K562 (cell line): Measurements from ENCODE around the gene EMC10. TPM values are rescaled to one million over a fixed set of nuclear protein-coding genes. Genes with fewer than 3 reads are reported as not detected.
A peak's percentile ranks its signal among the peaks of the same experiment; 100 is the strongest.

ENCODE experiments used
- ATAC-seq: fragments of 200-7000 bp; cut with Tn5 transposase; 3 replicates; pipeline ENCODE4 v1.9.1; 2020; ENCODE audit warnings: moderate library complexity
- BruUV-seq: library from RNA; stranded (reverse); fragments of 400-500 nt; replicated peaks from 2 replicates; lab custom pipeline; 2021; lab: Mats Ljungman, UMichigan
- CTCF ChIA-PET: fragments of 300-600 bp; formaldehyde crosslinking; extraction: SDS; loops from one replicate; lab custom pipeline; 2021; ENCODE audit warnings: low intra/inter-chr PET ratio; lab: Yijun Ruan, JAX
- POLR2A ChIA-PET: fragments of 300-600, 350-650 bp; sonication (Branson Sonifier 250); formaldehyde crosslinking; extraction: SDS; loops from one replicate; lab custom pipeline; 2021; ENCODE audit warnings: antibody characterized with exemption, inconsistent platforms; lab: Yijun Ruan, JAX
- DNase-seq, 4 experiments: peaks; one replicate each; pipeline versions ENCODE4 v3.0.0 to v3.0.0-alpha.2; 2011 to 2018; ENCODE audit warnings: low spot score in 3 of 4, mixed read lengths in 3 of 4; ENCODE audit errors: extremely low read depth in 1 of 4
- FAIRE-seq: peaks from 2 replicates; lab custom pipeline; 2011; peaks lifted over from hg19 to GRCh38; lab: Jason Lieb, UNC
- H2AFZ ChIP-seq: 2 replicates; pipeline ENCODE4 v1.6.0; 2011; ENCODE audit warnings: low read depth, low read length, control low read depth, inconsistent platforms
- H3K27ac ChIP-seq: fragments of 200-600 bp; 3 replicates; pipeline ENCODE4 v1.8.0; 2011; ENCODE audit warnings: low read depth, mild to moderate bottlenecking, control low read depth, inconsistent platforms, low read length, moderate library complexity, mixed read lengths; ENCODE audit errors: extremely low read depth
- H3K27me3 ChIP-seq, 2 experiments: fragments of 300-600 bp in 1 of 2; 2 replicates in 1 of 2; 3 replicates in 1 of 2; pipeline versions ENCODE4 v1.6.0 to v1.8.0; 2011; ENCODE audit warnings: inconsistent platforms in 2 of 2, low read length in 2 of 2, mild to moderate bottlenecking in 1 of 2, mixed read lengths in 1 of 2, moderate library complexity in 1 of 2; ENCODE audit not compliant: control insufficient read depth in 2 of 2, insufficient read depth in 2 of 2
- H3K36me3 ChIP-seq: fragments of 300-600 bp; 3 replicates; pipeline ENCODE4 v1.8.0; 2011; ENCODE audit warnings: mild to moderate bottlenecking, low read length, inconsistent platforms; ENCODE audit not compliant: control insufficient read depth, insufficient read depth
- H3K4me1 ChIP-seq, 2 experiments: fragments of 200-600 bp in 1 of 2; replicated peaks in 1 of 2; 2 replicates in 1 of 2; 3 replicates in 1 of 2; pipeline versions ENCODE4 v1.5.1 to v1.8.0; 2011; ENCODE audit warnings: inconsistent platforms in 2 of 2, low read length in 2 of 2, mild to moderate bottlenecking in 1 of 2, mixed read lengths in 1 of 2, moderate library complexity in 1 of 2; ENCODE audit not compliant: control insufficient read depth in 2 of 2, insufficient read depth in 2 of 2
- H3K4me2 ChIP-seq: 2 replicates; pipeline ENCODE4 v1.6.1; 2011; ENCODE audit warnings: low read length, control low read depth, inconsistent platforms, mixed read lengths; ENCODE audit not compliant: insufficient read depth
- H3K4me3 ChIP-seq: fragments of 200-600 bp; sonication (generic), shearing (Covaris generic); 2 replicates; pipeline ENCODE4 v1.5.1; 2016; ENCODE audit warnings: control low read depth, inconsistent platforms
- H3K79me2 ChIP-seq: fragments of 200-600 bp; 3 replicates; pipeline ENCODE4 v1.8.0; 2011; ENCODE audit warnings: low read length, inconsistent platforms; ENCODE audit not compliant: control insufficient read depth, insufficient read depth
- H3K9ac ChIP-seq, 2 experiments: 2 replicates each; pipeline versions ENCODE4 v1.6.0 to v1.6.1; 2011; ENCODE audit warnings: low read depth in 2 of 2, low read length in 2 of 2, control low read depth in 1 of 2, inconsistent platforms in 1 of 2, mild to moderate bottlenecking in 1 of 2, mixed read lengths in 1 of 2; ENCODE audit not compliant: insufficient read depth in 1 of 2
- H3K9me1 ChIP-seq: one replicate; pipeline ENCODE4 v1.6.0; 2011; ENCODE audit warnings: inconsistent platforms, mild to moderate bottlenecking, low read length, moderate library complexity; ENCODE audit not compliant: control insufficient read depth, insufficient read depth
- H3K9me3 ChIP-seq: replicated peaks from 2 replicates; pipeline ENCODE4 v1.5.1; 2011; ENCODE audit warnings: low read depth, low read length, inconsistent platforms; ENCODE audit not compliant: control insufficient read depth, insufficient read depth
- H4K20me1 ChIP-seq: replicated peaks from 2 replicates; pipeline ENCODE4 v1.6.1; 2011; ENCODE audit warnings: low read length, inconsistent platforms, mixed read lengths; ENCODE audit not compliant: control insufficient read depth, insufficient read depth
- POLR2G ChIP-seq: fragments of 200-400 bp; formaldehyde crosslinking; IDR thresholded peaks from 2 replicates; pipeline ENCODE4 v1.6.1; 2017; ENCODE audit warnings: low read depth, mild to moderate bottlenecking, antibody characterized with exemption, low read length, moderate library complexity
- TRIM25 ChIP-seq: fragments of 450-650 bp; IDR thresholded peaks from 2 replicates; pipeline ENCODE4 v1.7.0; 2016; ENCODE audit warnings: borderline replicate concordance
- ZNF121 ChIP-seq: sonication (generic); formaldehyde crosslinking; conservative IDR thresholded peaks from 2 replicates; pipeline ENCODE4 v1.8.0; 2022; ENCODE audit warnings: missing genetic modification reagents
- ZNF512 ChIP-seq: IDR thresholded peaks from 2 replicates; pipeline ENCODE4 v1.6.1; 2016; ENCODE audit warnings: missing genetic modification characterization, missing compliant biosample characterization
- ZNF695 ChIP-seq: fragments of 450-650 bp; formaldehyde crosslinking; IDR thresholded peaks from 2 replicates; pipeline ENCODE4 v1.4.0; 2020; ENCODE audit warnings: mild to moderate bottlenecking, moderate library complexity
- WGBS: fragments of 100-300 bp; shearing (Covaris generic); methylation state at CpG from one replicate; pipeline ENCODE4 v1.1.6; 2016; ENCODE audit warnings: low coverage, mixed read lengths; ENCODE audit not compliant: insufficient coverage; ENCODE audit errors: missing lambda C conversion rate; 5-methylcytosine and 5-hydroxymethylcytosine counted together
- in situ Hi-C: fragments of 300-500 bp; cut with MboI; formaldehyde crosslinking; loops from 4 replicates; pipeline ENCODE4 v1.15.0; 2018; ENCODE audit warnings: inconsistent platforms, mixed read lengths
- intact Hi-C: fragments of 100-400 bp; cut with micrococcal nuclease; formaldehyde crosslinking; loops from 2 replicates; pipeline ENCODE4 v1.14.2; 2022
- polyA plus RNA-seq, 8 experiments: library from polyadenylated mRNA; depleted of rRNA in 4 of 8; stranded (reverse) in 5 of 8; unstranded in 3 of 8; fragments of >200 nt; fragmentation: Nextera tagmentation in 2 of 8; fragmentation: Illumina TruSeq in 1 of 8; extraction: Ambion mirVana in 2 of 8; extraction: Trizol in 1 of 8; gene quantifications; 2 replicates each; pipeline versions ENCODE4 v1.2.1 to v1.2.3, GENCODE V29; 2011 to 2014; ENCODE audit warnings: inconsistent platforms in 1 of 8, missing spikeins in 1 of 8
- total RNA-seq, 7 experiments: library from RNA; depleted of rRNA in 6 of 7; stranded (reverse); fragments of >200 nt in 6 of 7; fragmentation: Illumina TruSeq in 2 of 7; extraction: Trizol in 2 of 7; gene quantifications; 2 replicates each; pipeline versions ENCODE4 v1.2.1 to v1.2.3, GENCODE V29; 2011 to 2021; ENCODE audit warnings: low replicate concordance in 1 of 7
- TF ChIP-seq, protein P1 (sequence below), 2 experiments: fragments of 150-350 bp in 1 of 2; IDR thresholded peaks; 2 replicates each; pipeline ENCODE4 v1.6.1; 2012 to 2016; ENCODE audit warnings: low read depth in 2 of 2, low read length in 2 of 2, mild to moderate bottlenecking in 1 of 2, moderate library complexity in 1 of 2

Gene EMC10
- total and polyA plus RNA-seq, 9 of the 15 experiments (the other 6 are each of a cell fraction or from before 2014, with no cell fraction given) = 1.4 to 46.0 (median 13.1) TPM

- TF ChIP-seq, protein P1, sequence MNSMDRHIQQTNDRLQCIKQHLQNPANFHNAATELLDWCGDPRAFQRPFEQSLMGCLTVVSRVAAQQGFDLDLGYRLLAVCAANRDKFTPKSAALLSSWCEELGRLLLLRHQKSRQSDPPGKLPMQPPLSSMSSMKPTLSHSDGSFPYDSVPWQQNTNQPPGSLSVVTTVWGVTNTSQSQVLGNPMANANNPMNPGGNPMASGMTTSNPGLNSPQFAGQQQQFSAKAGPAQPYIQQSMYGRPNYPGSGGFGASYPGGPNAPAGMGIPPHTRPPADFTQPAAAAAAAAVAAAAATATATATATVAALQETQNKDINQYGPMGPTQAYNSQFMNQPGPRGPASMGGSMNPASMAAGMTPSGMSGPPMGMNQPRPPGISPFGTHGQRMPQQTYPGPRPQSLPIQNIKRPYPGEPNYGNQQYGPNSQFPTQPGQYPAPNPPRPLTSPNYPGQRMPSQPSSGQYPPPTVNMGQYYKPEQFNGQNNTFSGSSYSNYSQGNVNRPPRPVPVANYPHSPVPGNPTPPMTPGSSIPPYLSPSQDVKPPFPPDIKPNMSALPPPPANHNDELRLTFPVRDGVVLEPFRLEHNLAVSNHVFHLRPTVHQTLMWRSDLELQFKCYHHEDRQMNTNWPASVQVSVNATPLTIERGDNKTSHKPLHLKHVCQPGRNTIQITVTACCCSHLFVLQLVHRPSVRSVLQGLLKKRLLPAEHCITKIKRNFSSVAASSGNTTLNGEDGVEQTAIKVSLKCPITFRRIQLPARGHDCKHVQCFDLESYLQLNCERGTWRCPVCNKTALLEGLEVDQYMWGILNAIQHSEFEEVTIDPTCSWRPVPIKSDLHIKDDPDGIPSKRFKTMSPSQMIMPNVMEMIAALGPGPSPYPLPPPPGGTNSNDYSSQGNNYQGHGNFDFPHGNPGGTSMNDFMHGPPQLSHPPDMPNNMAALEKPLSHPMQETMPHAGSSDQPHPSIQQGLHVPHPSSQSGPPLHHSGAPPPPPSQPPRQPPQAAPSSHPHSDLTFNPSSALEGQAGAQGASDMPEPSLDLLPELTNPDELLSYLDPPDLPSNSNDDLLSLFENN (IDR thresholded peaks at IDR 0.05; ENCODE audit: low read depth in 2 of 2, low read length in 2 of 2) = no peak
- TF ChIP-seq TRIM25 = no peak
Observed at GRCh38 chr19:50482916-50483315, 6.6 kb downstream of the EMC10 start (continued).

- no peak overlapping the region for H3K4me3 ChIP-seq
- no peak for DNase-seq
- H3K4me1 ChIP-seq = peaks cover 0 to 25% of the 10 kb centered on the region in 2 experiments; a peak in 2 of 5 replicates
- H3K36me3 ChIP-seq = peaks cover 29% of the 10 kb centered on the region; the same call in 2 of the 3 replicates
- no peaks in the 10 kb centered on the region for H3K9me1 ChIP-seq
- intact Hi-C loops = no loop called here
- no peaks in the 10 kb centered on the region for H4K20me1 ChIP-seq
- TF ChIP-seq ZNF512 (tag) (no peak), ZNF695 (CRISPR knock-in tag) (no peak), POLR2G (0 out of 2 replicates have a peak, but pooled peaks have one; percentile 20), ZNF121 (CRISPR knock-in tag) (no peak)
- no peak for FAIRE-seq
- POLR2A ChIA-PET = no interaction called here
- H3K9ac ChIP-seq = no peak overlapping the region
- 57% methylated on average over 10 of the region's 10 CpGs for WGBS
- no peaks in the 10 kb centered on the region for H3K79me2 ChIP-seq
- in situ Hi-C loops = no loop called here
- no peak overlapping the region for H2AFZ ChIP-seq
- no peak overlapping the region for H3K27ac ChIP-seq
- H3K27me3 ChIP-seq = peaks cover 0 to 1% of the 10 kb centered on the region in 2 experiments; a peak in 1 of 5 replicates
- no peak overlapping the region for H3K4me2 ChIP-seq
- ATAC-seq = no peak
- peaks cover 9% of the 10 kb centered on the region for H3K9me3 ChIP-seq
- no TSS peak for BruUV-seq
- CTCF ChIA-PET = no interaction called here
Observed at GRCh38 chr19:50485284-50485955, 9.1 kb downstream of the EMC10 start.
